Measurements from ENCODE around the gene PLCG2.

DNA sequence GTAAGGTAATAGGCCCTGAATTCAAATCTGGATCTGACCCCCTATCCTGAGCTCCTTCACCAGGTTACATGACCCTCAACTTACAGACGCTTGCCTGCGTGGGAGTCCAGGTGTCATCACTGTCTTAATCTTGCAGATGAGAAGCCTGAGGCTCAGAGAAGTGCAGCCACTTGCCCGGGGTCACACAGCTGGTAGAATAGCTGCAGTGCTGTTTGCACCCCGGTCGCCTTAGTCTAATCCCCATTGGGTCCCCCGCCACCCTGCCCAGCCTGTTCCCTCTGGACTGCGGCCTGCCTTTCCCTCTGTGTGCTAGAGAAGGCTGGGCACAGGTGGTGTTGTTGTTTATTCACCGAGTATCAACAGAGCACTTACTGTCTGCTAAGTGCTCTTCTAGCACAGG is 125.2 kb downstream of the PLCG2 start:
- TF ChIP-seq, protein P1, sequence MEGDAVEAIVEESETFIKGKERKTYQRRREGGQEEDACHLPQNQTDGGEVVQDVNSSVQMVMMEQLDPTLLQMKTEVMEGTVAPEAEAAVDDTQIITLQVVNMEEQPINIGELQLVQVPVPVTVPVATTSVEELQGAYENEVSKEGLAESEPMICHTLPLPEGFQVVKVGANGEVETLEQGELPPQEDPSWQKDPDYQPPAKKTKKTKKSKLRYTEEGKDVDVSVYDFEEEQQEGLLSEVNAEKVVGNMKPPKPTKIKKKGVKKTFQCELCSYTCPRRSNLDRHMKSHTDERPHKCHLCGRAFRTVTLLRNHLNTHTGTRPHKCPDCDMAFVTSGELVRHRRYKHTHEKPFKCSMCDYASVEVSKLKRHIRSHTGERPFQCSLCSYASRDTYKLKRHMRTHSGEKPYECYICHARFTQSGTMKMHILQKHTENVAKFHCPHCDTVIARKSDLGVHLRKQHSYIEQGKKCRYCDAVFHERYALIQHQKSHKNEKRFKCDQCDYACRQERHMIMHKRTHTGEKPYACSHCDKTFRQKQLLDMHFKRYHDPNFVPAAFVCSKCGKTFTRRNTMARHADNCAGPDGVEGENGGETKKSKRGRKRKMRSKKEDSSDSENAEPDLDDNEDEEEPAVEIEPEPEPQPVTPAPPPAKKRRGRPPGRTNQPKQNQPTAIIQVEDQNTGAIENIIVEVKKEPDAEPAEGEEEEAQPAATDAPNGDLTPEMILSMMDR (IDR thresholded peaks at IDR 0.05): no peak
- no peak for TF ChIP-seq POLR2A (IDR thresholded peaks at IDR 0.05)
